B cell (primary cell): Measurements from ENCODE around the gene NAA10. TPM values are rescaled to one million over a fixed set of nuclear protein-coding genes. Genes with fewer than 3 reads are reported as not detected.

Source experiments
- ATAC-seq: fragments of 200-7000 bp; cut with Tn5 transposase; one replicate; pipeline ENCODE4 v1.10.0; 2021; ENCODE audit warnings: low read depth, mild to moderate bottlenecking, moderate number of reproducible peaks, moderate library complexity
- CTCF ChIA-PET: fragments of 350-600 bp; sonication (Branson Sonifier 250); formaldehyde crosslinking; loops from one replicate; lab custom pipeline; 2021; ENCODE audit warnings: antibody characterized with exemption, inconsistent platforms; lab: Charles Lee
- POLR2A ChIA-PET: fragments of 350-600 bp; sonication (Branson Sonifier 250); formaldehyde crosslinking; loops from one replicate; lab custom pipeline; 2021; ENCODE audit warnings: antibody characterized with exemption; lab: Charles Lee
- DNase-seq: peaks from one replicate; pipeline ENCODE4 v3.0.0; 2013
- H2AFZ ChIP-seq: 2 replicates; pipeline ENCODE4 v1.6.1; 2012; ENCODE audit warnings: mild to moderate bottlenecking, low read depth, low read length; ENCODE audit not compliant: insufficient read depth, poor library complexity, severe bottlenecking
- H3K27ac ChIP-seq, 2 donors: 1 replicate in 1 of 2; 2 replicates in 1 of 2; pipeline ENCODE4 v1.5.1; 2012 to 2013; ENCODE audit warnings: low read length in 2 of 2, mild to moderate bottlenecking in 2 of 2, moderate library complexity in 1 of 2
- H3K27me3 ChIP-seq, 4 experiments: fragments of 200-600 bp in 1 of 4; sonication (generic) in 1 of 4; replicated peaks in 1 of 4; 1 replicate in 2 of 4; 2 replicates in 2 of 4; pipeline versions ENCODE4 v1.6.1 to v1.7.0; 2013 to 2016; ENCODE audit warnings: low read length in 3 of 4, mild to moderate bottlenecking in 2 of 4, mixed read lengths in 1 of 4, moderate library complexity in 1 of 4; ENCODE audit not compliant: insufficient read depth in 4 of 4, control insufficient read depth in 3 of 4; ENCODE audit errors: control extremely low read depth in 1 of 4
- H3K36me3 ChIP-seq, 2 experiments: replicated peaks in 1 of 2; 1 replicate in 1 of 2; 2 replicates in 1 of 2; pipeline versions ENCODE4 v1.6.1 to v1.7.1; 2013; ENCODE audit warnings: low read length in 1 of 2; ENCODE audit not compliant: insufficient read depth in 2 of 2, control insufficient read depth in 1 of 2; ENCODE audit errors: control extremely low read depth in 1 of 2, extremely low read depth in 1 of 2
- H3K4me1 ChIP-seq, 2 donors: fragments of 200-600 bp in 1 of 2; sonication (generic) in 1 of 2; 1 replicate in 1 of 2; 2 replicates in 1 of 2; pipeline versions ENCODE4 v1.5.1 to v1.6.1; 2013 to 2017; ENCODE audit warnings: low read length in 2 of 2; ENCODE audit not compliant: control insufficient read depth in 2 of 2, insufficient read depth in 2 of 2
- H3K4me2 ChIP-seq: replicated peaks from 2 replicates; pipeline ENCODE3; 2012; ENCODE audit warnings: mild to moderate bottlenecking, low read depth, low read length; ENCODE audit not compliant: poor library complexity, severe bottlenecking
- H3K4me3 ChIP-seq, 5 experiments: fragments of 200-600 bp in 1 of 5; sonication (generic) in 1 of 5; 1 replicate in 3 of 5; 2 replicates in 2 of 5; pipeline versions ENCODE4 v1.5.1 to v1.7.0; 2011 to 2016; ENCODE audit warnings: low read length in 4 of 5, mild to moderate bottlenecking in 4 of 5, low read depth in 2 of 5, control low read depth in 1 of 5, moderate library complexity in 1 of 5; ENCODE audit not compliant: insufficient read depth in 1 of 5; ENCODE audit errors: control extremely low read depth in 1 of 5, extremely low read depth in 1 of 5
- H3K79me2 ChIP-seq: fragments of 200-600 bp; sonication (generic); one replicate; pipeline ENCODE4 v1.6.0; 2016; ENCODE audit warnings: low read length; ENCODE audit not compliant: control insufficient read depth, insufficient read depth
- H3K9ac ChIP-seq: fragments of 200-600 bp; sonication (generic); 2 replicates; pipeline ENCODE4 v1.6.1; 2017; ENCODE audit warnings: mild to moderate bottlenecking, low read length, moderate library complexity
- H3K9me3 ChIP-seq, 3 donors: one replicate each; pipeline versions ENCODE4 v1.6.1 to v1.7.1; 2013; ENCODE audit warnings: low read length in 2 of 3; ENCODE audit not compliant: control insufficient read depth in 2 of 3, insufficient read depth in 1 of 3; ENCODE audit errors: control extremely low read depth in 1 of 3
- H4K20me1 ChIP-seq: 2 replicates; pipeline ENCODE4 v1.6.0; 2012; ENCODE audit warnings: mild to moderate bottlenecking, low read length; ENCODE audit not compliant: insufficient read depth, control insufficient read depth, poor library complexity, severe bottlenecking
- H3K27ac Mint-ChIP-seq: one replicate; pipeline ENCODE4 v1.8.0; 2021; ENCODE audit warnings: mixed read lengths
- H3K27me3 Mint-ChIP-seq: one replicate; pipeline ENCODE4 v1.8.0; 2021; ENCODE audit warnings: mixed read lengths
- H3K4me1 Mint-ChIP-seq: one replicate; pipeline ENCODE4 v1.8.0; 2021; ENCODE audit warnings: mixed read lengths
- H3K4me3 Mint-ChIP-seq: one replicate; pipeline ENCODE4 v1.8.0; 2021; ENCODE audit warnings: mixed read lengths
- H3K9me3 Mint-ChIP-seq: one replicate; pipeline ENCODE4 v1.8.0; 2022; ENCODE audit warnings: mixed read lengths; ENCODE audit not compliant: insufficient read depth
- EZH2 ChIP-seq: IDR thresholded peaks from 2 replicates; pipeline ENCODE4 v1.6.1; 2012; ENCODE audit warnings: borderline replicate concordance, low read depth, mild to moderate bottlenecking, moderate library complexity, low read length; ENCODE audit not compliant: insufficient read depth, poor library complexity, severe bottlenecking
- WGBS: methylation state at CpG from one replicate; pipeline ENCODE4 v1.1.5; 2013; ENCODE audit warnings: missing lambda C conversion rate; ENCODE audit not compliant: insufficient coverage; 5-methylcytosine and 5-hydroxymethylcytosine counted together
- intact Hi-C: fragments of 100-400 bp; cut with micrococcal nuclease; formaldehyde crosslinking; loops from one replicate; pipeline ENCODE4 v1.10.0; 2022
- polyA plus RNA-seq: library from polyadenylated mRNA; depleted of rRNA; stranded (reverse); fragments of >200 nt; gene quantifications from 2 replicates; pipeline ENCODE4 v1.2.3, GENCODE V29; 2012
- total RNA-seq, 2 donors: library from RNA; stranded (reverse); fragments of 120-200 nt in 1 of 2; gene quantifications; 1 replicate in 1 of 2; 2 replicates in 1 of 2; pipeline versions ENCODE4 v1.2.3 to v1.2.4, GENCODE V29; 2013 to 2022
- TF ChIP-seq, protein P1 (sequence below): fragments of 200-600 bp; IDR thresholded peaks from one replicate; pipeline ENCODE4 v1.8.0; 2022; ENCODE audit warnings: antibody characterized with exemption, mild to moderate bottlenecking

The NAA10 gene
- total and polyA plus RNA-seq, 2 donors (not counting 1 experiment from before 2014, with no cell fraction given) = 78.3 to 102 TPM

DNA sequence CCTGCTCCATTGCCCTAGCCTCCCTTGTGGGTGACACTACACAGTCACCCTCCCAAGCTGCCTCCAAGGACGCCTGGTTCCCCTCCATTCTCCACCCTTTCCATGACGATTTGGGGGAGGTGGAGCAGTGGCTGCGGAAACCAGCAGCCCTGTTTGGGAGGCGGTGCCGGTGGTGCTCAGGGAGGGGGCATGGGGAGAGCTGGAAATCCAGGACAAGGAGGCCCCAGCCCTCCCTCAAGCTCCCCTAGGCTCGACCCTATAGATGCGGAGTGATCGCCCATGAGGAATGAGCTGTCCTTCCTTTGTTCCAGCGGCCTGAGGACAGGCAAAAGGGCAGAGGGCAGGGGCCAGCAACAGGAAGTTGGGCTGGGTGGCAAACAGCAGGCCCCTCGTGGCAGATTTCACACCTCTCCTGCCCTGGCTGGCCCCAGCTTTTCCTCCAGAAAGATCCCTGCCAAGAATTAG lies 13.2 kb upstream of the NAA10 start:
- Mint-ChIP-seq H3K27me3 (no peaks in the 10 kb centered on the region), H3K9me3 (no peaks in the 10 kb centered on the region), H3K4me3 (no peak overlapping the region), H3K27ac (no peak overlapping the region), H3K4me1 (peaks cover 15% of the 10 kb centered on the region)
- no peak for DNase-seq
- H3K9me3 ChIP-seq = no peaks in the 10 kb centered on the region
- TF ChIP-seq, protein P1, sequence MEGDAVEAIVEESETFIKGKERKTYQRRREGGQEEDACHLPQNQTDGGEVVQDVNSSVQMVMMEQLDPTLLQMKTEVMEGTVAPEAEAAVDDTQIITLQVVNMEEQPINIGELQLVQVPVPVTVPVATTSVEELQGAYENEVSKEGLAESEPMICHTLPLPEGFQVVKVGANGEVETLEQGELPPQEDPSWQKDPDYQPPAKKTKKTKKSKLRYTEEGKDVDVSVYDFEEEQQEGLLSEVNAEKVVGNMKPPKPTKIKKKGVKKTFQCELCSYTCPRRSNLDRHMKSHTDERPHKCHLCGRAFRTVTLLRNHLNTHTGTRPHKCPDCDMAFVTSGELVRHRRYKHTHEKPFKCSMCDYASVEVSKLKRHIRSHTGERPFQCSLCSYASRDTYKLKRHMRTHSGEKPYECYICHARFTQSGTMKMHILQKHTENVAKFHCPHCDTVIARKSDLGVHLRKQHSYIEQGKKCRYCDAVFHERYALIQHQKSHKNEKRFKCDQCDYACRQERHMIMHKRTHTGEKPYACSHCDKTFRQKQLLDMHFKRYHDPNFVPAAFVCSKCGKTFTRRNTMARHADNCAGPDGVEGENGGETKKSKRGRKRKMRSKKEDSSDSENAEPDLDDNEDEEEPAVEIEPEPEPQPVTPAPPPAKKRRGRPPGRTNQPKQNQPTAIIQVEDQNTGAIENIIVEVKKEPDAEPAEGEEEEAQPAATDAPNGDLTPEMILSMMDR = no peak
- no peak for TF ChIP-seq EZH2
- no peak overlapping the region for H2AFZ ChIP-seq
- no peak for ATAC-seq
- H3K4me2 ChIP-seq = no peak overlapping the region
- peaks cover 0 to 37% of the 10 kb centered on the region in 2 experiments for H3K36me3 ChIP-seq
- H4K20me1 ChIP-seq = no peaks in the 10 kb centered on the region
- no peak overlapping the region for H3K9ac ChIP-seq
- peaks cover 14% of the 10 kb centered on the region for H3K79me2 ChIP-seq
- peaks cover 9 to 35% of the 10 kb centered on the region in 2 donors for H3K4me1 ChIP-seq
- CTCF ChIA-PET = interaction anchor here (1.0 to 15.4 kb wide), 8 partner anchors 12 to 586 kb away, joined by 3 to 325 read pairs (median 8); partner anchors contain the start of genes ARHGAP4, IDH3G, NAA10 and PLXNB3
- POLR2A ChIA-PET = interaction anchor here (1.0 to 5.8 kb wide), 2 partner anchors 22 to 25 kb away, joined by 3 to 58 read pairs; partner anchors contain the start of gene ARHGAP4
- 88% methylated on average over 4 of the region's 10 CpGs for WGBS
- no peak overlapping the region for H3K4me3 ChIP-seq
- no peak overlapping the region for H3K27ac ChIP-seq
- intact Hi-C loops = no loop called here
- H3K27me3 ChIP-seq = no peaks in the 10 kb centered on the region
